ENCODE measurements around the gene PLK2.

PLK2 gene

DNA sequence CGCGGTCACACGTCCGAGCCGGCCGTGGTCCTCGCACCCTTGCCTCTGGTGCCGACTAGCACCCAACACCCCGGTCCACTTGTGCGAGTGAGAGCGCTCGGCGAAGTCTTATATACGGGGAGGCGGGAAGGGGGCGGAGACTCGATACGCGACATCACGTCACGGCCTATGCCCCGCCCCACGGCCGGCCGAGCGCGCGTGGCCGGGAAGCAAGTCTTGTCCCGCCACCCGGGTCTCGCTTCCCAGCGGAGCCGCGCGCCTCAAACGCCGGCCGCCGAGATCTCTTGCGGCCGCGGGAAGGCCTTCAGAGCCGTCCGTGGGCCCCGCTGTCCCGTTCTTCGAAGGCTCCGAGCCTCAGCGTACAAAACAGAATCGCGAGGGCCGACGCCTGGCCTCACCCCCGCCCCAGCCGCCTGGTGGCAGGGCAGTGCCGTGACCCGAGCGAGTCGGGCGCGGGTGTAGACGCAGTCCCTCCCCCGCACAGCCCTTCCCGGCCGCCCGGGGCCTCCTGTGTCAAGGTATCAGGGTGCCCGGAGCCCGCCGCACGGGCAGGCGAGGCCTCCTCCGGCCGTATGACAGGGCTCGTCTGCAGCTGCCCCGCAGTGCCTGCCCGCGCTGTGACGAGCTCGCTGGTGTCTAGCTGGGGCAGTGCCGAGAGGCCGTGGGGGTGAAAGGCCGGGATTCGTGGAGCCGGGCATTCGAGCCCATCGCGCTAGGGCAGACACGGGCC, at the start of gene PLK2:
Gene PLK2, minus strand, starts transcription at position 85 of the 730 bp plus-strand sequence. CDS start 127 bp downstream, outside the sequence.
- DNase-seq: peak; percentile 79

DNA sequence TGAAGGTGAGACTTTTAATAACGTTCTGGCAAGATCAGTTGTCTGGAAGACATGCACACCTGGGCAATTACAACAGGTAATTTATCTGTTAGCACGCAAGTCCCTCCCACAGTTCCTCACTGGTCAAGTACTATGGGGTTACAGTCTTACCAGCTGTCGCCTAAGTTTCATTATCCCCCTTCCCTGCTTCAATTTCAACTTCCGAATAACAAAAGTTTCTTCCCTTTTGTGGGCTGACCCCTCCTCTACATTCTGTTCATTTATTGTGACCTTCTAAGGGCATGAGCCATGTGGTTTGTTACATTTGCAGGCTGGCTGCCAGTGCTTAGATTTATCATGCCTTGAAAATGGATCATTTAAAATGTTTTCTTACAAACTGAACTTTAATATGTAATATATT, 47.8 kb upstream of the PLK2 start:
- no peak for DNase-seq

DNA sequence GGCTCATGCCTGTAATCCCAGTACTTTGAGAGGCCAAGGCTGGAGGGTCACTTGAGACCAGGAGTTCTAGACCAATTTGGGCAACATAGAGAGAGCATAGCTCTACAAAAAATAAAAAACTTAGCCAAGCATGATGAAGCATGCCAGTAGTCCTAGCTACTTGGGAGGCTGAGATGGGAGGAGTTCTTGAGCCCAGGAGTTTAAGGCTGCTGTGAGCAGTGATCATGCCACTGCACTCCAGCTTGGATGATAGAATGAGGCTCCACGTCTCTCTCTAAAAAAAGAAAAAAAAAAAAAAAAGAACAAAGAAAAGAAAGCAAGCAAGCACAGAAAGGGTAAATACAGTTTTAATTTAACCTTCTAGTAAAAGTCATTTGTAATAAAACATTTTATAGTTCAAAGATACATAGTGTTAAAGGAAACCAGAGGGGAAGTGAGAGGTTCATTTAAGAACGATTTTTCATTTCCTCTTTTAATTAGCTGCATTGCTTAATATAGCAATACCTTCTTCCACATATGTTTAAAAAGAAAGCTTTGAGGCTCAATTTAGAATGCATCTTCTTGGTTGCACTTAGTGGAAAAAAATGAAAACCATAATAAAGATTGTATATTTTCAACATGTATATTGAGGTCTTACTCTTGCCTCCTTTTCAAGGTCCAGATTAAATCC, 46.2 kb upstream of the PLK2 start:
- no peak for DNase-seq

DNA sequence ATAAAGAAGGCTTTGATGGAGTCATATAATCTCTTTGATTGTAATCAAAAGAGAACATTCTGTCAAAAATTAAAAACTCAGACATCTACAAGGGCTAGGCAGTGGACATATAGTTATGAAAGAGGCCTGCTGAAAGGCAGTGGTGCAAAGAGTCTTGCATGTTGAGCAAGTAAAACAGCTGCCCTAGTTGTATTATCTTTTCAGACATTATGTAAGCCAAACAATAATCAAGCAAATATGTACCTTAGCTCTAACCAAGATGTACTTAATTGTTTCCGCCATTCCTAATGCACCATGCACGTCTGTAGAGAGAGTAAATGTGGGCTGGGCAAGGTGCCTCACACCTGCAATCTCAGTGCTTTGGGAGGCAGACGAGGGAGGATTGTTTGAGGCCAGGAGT, 45.6 kb upstream of the PLK2 start:
- DNase-seq: no peak

DNA sequence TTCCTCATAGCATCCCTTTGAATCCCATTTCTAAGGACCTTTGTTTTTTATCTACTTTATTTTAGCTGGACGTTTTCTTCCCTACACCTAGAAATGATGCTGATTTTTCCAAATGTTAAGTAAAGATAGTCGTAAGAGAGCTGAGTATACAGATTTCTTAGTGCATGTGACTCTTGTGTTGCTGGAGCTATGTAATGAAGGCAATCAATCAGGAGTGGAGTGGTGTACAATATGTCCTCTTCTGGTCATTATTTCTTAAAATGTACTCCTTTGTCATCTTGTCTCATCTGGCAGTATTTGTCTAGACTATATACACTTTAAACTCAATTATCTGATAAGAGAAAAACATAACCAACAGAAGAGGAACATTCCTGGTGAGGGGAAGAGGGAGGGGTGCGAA, 44.9 kb upstream of the PLK2 start:
- no peak for DNase-seq

DNA sequence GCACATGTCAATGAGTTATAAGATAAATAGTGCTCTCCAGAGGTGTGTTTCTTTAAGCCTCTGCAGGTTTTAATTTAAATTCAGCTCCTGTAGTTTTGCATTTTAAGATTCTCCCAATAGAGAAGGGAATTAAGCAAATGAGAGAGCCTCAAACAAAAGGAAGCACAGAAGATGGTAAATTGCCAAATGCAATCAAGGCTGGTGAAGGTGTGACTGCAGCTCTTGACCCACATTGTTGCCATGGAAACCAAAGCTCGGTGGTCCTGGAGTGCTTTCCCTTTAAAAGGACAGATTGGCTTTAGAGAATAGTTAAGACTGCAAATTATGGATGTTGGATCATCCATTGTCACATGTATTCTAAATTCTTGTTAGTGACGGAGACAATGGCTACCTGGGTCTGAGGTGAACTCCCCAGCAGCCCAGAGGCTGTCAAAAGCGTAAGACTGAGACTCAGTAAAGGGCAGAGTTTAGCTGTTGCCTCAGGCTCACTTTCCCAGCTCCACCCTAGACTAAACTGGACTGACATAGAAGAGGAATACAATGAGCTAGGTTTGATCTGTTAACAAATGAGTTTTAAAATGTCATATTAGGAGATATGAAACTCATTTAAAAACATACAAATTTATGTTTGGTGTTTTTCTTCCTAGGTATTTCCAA, 43.6 kb upstream of the PLK2 start:
- no peak for DNase-seq

DNA sequence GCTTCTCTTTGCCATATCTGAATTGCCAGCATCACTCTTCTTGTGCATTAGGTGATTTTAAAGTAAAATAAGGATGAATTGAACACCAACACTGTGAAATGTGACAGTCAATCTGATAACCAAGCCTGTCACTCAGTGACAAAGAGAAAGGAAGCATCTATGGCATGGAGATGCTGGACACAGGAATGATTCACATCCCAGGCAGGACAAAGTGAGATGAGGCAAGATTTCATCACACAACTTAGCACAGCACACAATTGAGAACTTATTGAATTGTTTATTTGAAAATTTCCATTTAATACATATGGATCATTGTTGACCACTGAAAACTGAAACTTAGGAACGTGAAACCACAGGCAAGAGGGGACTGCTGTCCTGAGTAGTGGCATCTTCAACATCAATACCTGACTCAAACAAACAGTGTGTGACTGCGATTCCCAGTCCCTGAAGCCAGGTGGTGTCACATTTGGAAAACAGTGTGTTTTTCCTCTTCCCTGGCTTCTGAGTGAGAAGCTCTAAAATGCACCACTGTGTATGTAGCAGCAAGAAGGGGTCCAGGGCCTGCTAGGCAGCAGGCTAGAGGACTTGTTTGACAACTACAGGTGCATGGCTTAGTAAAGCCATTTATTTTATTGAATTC, 42.0 kb upstream of the PLK2 start:
- no peak for DNase-seq

DNA sequence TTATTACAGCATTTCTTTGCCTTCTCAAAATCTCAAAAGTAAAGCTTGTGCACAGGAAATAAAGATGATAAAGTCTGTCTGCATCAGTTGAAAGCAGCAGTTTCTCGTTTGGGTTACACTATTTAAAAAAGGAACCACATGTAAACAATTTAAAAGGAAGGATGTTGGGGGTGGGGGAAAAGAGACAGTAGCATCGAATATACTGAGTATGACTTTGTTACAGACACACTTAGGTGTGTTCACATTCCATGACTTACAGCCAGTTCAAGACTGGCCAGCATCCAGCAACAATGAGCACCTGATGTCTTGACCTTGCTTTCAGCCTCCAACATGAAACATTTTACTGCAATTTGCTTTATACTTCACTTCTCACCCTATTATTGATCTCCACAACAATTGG, 40.1 kb upstream of the PLK2 start:
- no peak for DNase-seq

DNA sequence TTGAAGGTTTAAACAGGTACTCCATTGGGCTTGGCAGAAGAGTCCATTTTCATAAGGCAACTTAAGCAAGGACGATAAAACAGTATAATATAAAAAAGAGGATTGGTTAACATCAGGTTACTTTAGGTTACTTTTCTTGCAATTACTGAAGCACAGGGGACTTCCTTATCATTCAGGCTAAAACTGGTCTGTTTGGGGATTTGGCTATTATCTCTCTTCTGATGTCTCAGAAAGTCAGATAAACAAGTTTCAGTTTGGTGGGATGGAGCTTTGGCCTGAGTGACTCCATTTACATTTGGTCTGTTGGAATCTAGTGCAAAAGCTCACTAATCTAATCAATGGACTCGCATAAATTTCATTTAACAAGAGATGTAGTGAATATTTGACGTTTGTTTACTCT, 39.3 kb upstream of the PLK2 start:
- no peak for DNase-seq

DNA sequence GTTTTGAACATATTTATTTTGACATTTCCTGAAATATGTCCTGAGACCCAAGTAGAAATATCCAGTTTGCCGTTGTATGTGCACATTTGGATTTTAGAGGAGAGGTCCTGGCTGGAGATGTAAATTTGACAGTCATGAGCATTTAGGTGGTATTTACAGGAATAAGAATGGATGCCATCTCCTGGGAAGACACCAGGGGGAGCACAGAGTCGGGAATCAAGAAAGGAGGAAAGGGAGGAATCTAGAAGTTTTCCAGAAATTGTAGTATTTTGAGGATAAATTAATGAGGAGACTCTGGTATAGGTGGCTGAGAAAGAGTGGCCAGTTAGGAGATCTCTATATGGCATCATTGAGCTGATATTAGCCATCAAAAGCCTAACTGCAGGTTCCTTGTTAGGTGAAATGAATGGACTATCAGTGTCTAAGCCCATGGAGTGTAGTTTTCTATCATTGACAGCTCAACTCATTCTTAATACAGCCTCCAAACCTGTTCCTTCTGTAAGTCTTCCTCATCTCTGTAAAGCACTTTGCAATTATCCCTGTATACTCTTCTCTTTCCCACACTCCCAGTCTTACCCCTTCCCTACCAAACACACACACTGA, 38.6 kb upstream of the PLK2 start:
- DNase-seq: no peak

DNA sequence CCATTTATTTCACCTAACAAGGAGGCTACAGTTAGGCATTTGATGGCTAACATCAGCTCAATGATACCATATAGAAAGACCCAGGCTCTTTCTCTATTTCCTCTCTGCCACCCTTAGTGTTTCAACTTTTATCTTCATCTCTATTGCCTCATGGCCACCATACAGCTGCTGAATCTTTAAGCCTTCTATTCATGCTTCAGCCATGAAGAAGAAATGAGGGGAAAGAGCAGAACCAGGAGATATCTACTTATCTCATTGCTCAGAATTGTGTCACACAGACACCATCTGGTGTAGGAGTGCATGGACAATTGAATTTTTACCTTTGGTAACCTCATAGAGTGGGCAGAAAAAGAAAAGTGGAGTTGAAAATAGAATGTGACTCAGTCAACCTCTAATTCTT, 38.0 kb upstream of the PLK2 start:
- DNase-seq: no peak

DNA sequence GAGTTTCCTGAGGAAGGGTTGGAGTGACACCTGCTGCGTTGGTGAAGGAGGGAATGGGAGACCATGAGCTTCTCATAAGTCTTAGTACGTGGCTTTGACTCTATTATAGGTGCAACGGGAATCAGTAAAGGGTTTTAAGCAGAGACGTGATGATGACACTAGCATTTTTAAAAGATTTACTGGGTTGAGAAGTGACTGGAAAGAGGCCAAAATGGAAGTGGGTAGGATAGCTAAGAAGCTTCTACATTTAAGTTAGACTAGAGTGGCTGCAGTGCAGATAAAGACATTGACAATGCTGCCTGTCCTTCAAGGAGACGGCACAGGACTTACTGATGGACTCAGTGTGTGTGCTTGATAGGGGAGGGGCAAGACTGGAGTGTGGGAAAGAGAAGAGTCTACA, 37.5 kb upstream of the PLK2 start:
- DNase-seq: no peak

DNA sequence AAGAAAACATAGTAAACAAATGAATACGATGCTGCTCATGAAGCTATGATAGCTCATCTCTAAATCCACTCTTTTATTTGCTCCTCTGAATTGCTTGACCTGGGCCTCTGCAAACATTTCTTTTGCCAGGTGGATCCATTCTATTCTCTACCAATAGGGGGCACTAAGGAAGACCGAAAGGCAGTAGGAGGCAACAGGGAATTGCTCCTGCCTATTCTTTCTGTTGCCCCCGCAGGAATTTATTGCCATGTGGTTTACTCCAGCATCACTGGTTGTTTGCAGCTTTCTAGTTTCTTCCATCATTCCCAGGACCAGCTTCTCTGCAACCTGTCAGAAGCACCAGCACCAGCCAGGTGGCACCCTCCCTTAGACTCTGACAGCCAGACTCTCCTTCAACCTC, 36.6 kb upstream of the PLK2 start:
- no peak for DNase-seq

DNA sequence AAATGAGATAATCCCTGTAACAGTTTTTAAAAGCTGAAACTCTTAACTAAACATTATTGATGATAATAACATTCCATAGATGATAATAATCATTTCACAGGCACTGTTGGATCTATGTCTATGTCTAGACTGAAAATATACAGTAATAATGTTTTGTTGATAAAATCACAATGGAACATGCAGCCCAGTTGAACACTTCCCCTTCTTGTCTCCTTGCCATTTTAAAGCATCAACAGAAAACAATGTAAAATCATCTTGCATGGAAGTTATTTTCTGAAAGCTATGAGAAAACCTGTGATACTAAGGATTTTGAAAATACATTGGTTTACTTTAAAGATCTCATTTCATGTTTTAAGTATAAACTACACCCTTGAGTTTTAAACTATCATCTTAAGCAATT, 33.3 kb upstream of the PLK2 start:
- DNase-seq: no peak

DNA sequence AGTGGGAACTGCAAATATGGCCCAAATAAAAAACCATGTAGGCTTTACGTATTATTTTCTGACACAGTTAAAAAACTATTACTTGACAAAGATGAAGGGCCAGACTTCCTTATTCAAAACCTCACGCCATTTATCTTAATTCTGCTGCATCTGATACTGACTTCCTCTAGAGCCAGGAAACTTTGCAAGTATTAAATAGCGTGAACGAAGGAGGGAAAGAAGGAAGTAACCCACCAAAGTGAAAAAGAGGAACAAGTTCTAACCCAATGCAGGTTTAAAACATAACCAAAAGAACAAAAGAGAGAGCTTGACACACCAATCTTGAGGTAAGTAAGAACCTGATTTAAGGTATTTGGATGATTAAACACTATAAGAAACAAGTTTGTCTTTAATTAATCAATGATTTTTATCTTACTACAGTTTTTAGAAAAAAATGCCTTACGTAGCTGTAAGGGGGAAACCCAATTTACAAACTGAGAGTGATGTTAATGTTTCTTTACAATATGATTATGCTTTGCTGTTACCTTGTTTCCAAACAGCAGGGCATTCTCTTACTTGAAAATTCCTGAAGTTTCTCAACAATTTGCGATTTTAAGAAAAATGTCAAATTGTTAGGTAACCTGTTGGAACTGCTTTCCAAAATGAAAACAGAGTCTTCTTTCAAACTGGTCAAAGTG, 31.5 kb upstream of the PLK2 start, which contains the start of gene GAPT:
Gene GAPT, plus strand, starts transcription at position 220 of the 677 bp plus-strand sequence. CDS start 3,102 bp downstream, outside the sequence.
- DNase-seq: no peak

DNA sequence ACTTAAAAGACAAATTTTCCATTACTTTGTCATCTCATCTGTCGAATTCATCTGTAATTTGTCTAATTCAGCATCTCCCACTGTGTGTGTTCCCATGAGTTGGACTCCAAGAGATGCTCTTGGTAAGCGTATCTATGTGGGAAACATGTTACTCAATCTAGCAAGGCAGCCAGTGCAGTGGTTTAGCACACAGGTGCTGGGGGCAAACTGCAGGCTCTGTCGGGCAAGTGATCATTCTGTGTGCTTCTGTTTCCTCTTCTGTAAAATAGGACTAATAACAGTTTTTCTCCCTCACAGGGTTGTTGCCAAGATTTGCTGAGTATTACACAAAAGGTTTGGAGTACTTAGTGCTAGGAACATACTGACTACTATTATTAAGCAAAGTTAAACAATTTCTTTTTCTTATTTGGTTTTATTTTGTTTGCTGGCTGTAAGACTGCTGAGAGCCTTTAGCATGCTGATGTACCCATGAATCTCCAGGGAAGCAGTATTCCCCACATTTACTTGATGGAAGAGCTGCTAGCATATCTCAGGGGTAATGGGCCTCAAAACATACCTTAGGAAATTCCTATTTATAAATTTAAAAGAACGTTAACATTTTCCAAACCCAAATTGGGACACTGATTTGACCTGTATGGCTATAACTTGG, 30.6 kb upstream of the PLK2 start:
- DNase-seq: no peak

DNA sequence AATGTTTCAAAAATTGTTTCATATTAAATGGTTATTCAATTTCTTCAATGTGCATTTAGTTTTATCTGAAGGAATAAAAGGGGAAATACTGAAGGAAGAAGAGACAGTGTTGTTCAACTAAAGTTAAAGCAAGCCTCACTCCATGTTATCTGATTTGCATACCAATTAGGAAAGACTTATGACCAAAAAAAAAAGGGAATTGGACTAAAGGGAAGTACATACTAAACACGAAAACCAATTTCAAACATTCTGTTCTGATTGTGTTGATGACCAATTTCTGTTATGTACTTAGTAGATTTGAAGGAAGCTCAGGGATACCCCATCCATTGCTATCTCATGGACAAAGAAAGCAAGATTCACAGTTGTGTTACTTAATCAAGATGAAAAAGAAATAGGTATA, 26.4 kb upstream of the PLK2 start:
- no peak for DNase-seq

DNA sequence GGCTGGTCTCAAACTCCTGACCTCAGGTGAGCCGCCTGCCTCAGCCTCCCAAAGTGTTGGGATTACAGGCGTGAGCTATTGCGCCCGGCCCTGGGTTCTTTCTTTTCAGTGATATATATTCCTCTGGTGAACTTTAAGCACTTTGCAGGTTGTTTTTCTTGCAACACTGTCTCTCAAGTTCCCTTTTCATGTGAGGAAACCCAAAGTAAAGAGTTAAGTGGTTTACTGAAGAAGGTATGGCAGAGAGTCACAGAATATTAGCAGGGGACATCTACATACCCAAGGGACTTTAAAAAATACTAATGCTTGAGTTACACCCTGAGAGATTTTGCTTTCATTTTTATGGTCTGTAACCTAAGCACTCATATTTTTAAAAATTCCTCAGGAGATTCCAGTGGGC, 24.6 kb upstream of the PLK2 start:
- no peak for DNase-seq

DNA sequence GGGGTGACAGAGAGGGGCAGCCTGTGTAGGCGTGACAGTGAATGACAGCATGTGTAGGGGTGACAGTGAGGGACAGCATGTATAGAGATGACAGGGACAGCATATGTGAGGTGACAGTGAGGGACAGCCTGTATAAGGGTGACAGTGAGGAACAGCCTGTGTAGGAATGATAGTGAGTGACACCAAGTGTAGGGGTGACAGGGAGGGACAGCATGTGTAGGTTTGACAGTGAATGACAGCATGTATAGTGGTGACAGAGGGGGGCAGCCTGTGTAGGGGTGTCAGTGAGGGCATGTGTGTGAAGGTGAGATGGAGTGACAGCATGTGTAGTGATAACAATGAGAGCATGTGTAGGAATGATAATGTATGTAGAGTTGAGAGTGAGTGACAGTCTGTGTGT, 22.6 kb upstream of the PLK2 start:
- DNase-seq: no peak

DNA sequence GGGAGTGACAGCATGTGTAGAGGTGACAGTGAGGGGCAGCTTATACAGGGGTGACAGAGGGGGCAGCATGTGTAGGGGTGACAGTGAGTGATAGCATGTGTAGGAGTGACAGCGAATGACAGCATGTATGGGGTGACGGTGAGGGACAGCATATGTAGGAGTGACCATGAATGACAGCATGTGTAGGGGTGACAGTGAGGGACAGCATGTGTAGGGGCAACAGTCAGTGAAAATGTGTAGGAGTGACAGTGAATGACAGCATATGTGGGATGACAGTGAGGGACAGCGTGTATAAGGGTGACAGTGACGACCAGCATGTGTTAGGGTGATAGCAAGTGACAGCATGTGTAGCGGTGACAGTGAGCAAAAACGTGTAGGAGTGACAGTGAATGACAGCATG, 21.9 kb upstream of the PLK2 start:
- DNase-seq: no peak

DNA sequence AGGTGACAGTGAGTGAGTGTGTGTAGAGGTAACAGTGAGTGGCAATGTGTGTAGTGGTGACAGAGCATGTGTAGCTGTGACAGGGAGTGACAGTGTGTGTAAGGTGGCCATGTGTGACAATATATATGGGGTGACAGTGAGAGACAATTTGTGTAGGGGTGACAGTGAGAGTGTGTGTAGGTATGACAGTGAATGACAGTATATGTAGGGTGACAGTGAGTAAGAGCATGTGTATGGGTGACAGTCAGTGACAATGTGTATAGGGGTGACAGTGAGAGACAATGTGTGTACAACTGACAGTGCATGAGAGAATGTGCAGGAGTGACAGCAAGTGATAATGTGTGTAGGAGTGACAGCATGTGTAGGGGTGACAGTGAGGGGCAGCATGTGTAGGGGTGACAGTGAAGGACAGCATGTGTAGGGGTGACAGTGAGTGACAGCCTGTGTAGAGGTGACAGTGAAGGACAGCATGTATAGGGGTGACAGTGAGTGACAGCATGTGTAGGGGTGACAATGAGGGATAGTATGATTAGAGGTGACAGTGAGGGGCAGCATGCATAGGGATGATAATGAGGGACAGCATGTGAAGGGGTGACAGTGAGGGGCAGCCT, 21.3 kb upstream of the PLK2 start:
- DNase-seq: no peak

Measured in activated CD4-positive, alpha-beta T cell treated with anti-CD3 and anti-CD28 coated beads, Interleukin-2, amount 50 U/mL, for 16 hours (primary cell).